Measurements from ENCODE around the gene ELFN1. TPM values are rescaled to one million over a fixed set of nuclear protein-coding genes. Genes with fewer than 3 reads are reported as not detected.

ELFN1 gene
- polyA plus RNA-seq, 1 of the 3 experiments (the other 2 are of a cell fraction), result 0.05 TPM

DNA sequence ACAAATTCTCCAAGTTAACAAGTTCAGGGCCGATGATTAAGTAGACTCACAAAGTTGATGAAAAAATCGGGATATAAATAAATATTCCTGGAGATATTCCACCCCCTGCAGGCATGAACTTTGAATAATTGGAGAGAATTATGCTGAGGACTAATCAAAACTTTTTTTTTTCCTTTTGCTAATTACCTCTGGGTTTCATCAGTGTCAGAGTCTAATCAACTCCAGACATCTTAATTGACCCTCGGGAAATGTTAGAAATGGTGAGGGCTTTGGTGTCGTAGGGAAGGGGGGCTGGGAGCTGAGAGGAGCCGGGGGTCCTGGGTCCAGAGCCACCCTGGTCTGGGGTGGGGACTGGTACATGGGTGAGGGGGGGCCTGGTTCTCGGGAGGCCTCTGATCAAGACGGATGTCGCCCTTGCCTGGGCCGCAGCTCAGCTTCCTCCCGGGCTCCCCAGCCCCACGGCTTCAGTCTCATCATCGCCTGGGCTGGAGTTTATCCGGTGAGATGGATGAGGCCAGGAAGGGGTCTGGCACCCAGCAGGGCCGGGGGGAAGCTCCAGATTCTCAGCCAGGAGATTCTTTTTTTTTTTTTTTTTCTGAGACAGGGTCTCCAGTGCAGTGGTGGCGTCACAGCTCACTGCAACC, 30.4 kb upstream of the ELFN1 start:
- Histone ChIP-seq H4K20me1 (ENCODE audit: insufficient read depth) (no peaks in the 10 kb centered on the region), H3K27ac (ENCODE audit: low read depth in 2 of 2, low read length in 1 of 2) (peak overlapping the region in 1 of 2 experiments; percentile 99; a peak in 2 of 4 replicates), H3K4me1 (ENCODE audit: control insufficient read depth in 1 of 2, insufficient read depth in 2 of 2, low read depth in 1 of 2, low read length in 1 of 2) (peaks cover 0 to 50% of the 10 kb centered on the region in 2 experiments; a peak in 1 of 4 replicates), H3K27me3 (ENCODE audit: insufficient read depth) (0 out of 2 replicates have a peak, but pooled peaks cover 13% of the 10 kb centered on the region), H3K9me2 (no peaks in the 10 kb centered on the region), H3K79me2 (ENCODE audit: insufficient read depth) (no peaks in the 10 kb centered on the region), H3K4me2 (no peak overlapping the region), H3F3A (replicated peaks; ENCODE audit: insufficient read depth) (no peaks in the 10 kb centered on the region), H3K4me3 (ENCODE audit: low read depth in 2 of 2, low read length in 1 of 2) (no peak overlapping the region), H3K9ac (no peak overlapping the region), H3K36me3 (replicated peaks in 1 of 2; ENCODE audit: control insufficient read depth in 1 of 2, insufficient read depth in 2 of 2, low read length in 1 of 2) (no peaks in the 10 kb centered on the region), H3K9me3 (peaks cover 4% of the 10 kb centered on the region; the same call in 1 of the 2 replicates), H2AFZ (ENCODE audit: low read depth) (no peak overlapping the region)
- WGBS (ENCODE audit: low lambda C conversion rate), result 25% methylated on average over 15 of the region's 15 CpGs
- TF ChIP-seq POLR2AphosphoS5 (IDR thresholded peaks at IDR 0.05; ENCODE audit: low read depth, low read length), result peak; percentile 20; the same call in 1 of the 2 replicates
- TF ChIP-seq, protein P1, sequence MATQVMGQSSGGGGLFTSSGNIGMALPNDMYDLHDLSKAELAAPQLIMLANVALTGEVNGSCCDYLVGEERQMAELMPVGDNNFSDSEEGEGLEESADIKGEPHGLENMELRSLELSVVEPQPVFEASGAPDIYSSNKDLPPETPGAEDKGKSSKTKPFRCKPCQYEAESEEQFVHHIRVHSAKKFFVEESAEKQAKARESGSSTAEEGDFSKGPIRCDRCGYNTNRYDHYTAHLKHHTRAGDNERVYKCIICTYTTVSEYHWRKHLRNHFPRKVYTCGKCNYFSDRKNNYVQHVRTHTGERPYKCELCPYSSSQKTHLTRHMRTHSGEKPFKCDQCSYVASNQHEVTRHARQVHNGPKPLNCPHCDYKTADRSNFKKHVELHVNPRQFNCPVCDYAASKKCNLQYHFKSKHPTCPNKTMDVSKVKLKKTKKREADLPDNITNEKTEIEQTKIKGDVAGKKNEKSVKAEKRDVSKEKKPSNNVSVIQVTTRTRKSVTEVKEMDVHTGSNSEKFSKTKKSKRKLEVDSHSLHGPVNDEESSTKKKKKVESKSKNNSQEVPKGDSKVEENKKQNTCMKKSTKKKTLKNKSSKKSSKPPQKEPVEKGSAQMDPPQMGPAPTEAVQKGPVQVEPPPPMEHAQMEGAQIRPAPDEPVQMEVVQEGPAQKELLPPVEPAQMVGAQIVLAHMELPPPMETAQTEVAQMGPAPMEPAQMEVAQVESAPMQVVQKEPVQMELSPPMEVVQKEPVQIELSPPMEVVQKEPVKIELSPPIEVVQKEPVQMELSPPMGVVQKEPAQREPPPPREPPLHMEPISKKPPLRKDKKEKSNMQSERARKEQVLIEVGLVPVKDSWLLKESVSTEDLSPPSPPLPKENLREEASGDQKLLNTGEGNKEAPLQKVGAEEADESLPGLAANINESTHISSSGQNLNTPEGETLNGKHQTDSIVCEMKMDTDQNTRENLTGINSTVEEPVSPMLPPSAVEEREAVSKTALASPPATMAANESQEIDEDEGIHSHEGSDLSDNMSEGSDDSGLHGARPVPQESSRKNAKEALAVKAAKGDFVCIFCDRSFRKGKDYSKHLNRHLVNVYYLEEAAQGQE (IDR thresholded peaks at IDR 0.05; ENCODE audit: low read depth, low read length), result no peak
- TF ChIP-seq TCF12 (IDR thresholded peaks at IDR 0.05), result peak; percentile 54
- TF ChIP-seq, protein P2, sequence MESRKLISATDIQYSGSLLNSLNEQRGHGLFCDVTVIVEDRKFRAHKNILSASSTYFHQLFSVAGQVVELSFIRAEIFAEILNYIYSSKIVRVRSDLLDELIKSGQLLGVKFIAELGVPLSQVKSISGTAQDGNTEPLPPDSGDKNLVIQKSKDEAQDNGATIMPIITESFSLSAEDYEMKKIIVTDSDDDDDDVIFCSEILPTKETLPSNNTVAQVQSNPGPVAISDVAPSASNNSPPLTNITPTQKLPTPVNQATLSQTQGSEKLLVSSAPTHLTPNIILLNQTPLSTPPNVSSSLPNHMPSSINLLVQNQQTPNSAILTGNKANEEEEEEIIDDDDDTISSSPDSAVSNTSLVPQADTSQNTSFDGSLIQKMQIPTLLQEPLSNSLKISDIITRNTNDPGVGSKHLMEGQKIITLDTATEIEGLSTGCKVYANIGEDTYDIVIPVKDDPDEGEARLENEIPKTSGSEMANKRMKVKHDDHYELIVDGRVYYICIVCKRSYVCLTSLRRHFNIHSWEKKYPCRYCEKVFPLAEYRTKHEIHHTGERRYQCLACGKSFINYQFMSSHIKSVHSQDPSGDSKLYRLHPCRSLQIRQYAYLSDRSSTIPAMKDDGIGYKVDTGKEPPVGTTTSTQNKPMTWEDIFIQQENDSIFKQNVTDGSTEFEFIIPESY (IDR thresholded peaks at IDR 0.05; ENCODE audit: borderline replicate concordance, low read depth), result no peak
- TF ChIP-seq, protein P3, sequence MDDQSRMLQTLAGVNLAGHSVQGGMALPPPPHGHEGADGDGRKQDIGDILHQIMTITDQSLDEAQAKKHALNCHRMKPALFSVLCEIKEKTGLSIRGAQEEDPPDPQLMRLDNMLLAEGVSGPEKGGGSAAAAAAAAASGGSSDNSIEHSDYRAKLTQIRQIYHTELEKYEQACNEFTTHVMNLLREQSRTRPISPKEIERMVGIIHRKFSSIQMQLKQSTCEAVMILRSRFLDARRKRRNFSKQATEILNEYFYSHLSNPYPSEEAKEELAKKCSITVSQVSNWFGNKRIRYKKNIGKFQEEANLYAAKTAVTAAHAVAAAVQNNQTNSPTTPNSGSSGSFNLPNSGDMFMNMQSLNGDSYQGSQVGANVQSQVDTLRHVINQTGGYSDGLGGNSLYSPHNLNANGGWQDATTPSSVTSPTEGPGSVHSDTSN (IDR thresholded peaks at IDR 0.05), result no peak
- peak in 1 of 2 experiments; percentile 97; a peak in 2 of 4 replicates for TF ChIP-seq EP300 (IDR thresholded peaks at IDR 0.05; ENCODE audit: borderline replicate concordance in 1 of 2, low read depth in 1 of 2, low read length in 1 of 2)
- TF ChIP-seq CHD2 (IDR thresholded peaks at IDR 0.05; ENCODE audit: low read length, partially characterized antibody), result peak; percentile 77
- peak; percentile 45; the same call in 1 of the 2 replicates for TF ChIP-seq RAD21 (IDR thresholded peaks at IDR 0.05; ENCODE audit: low read length)
- peak; percentile 95 for TF ChIP-seq GATA2 (CRISPR knock-in tag; IDR thresholded peaks at IDR 0.05)
- TF ChIP-seq RCOR1 (IDR thresholded peaks at IDR 0.05; ENCODE audit: low read length), result peak; percentile 69
- ChIA-PET POLR2A (interaction anchor here (0.6 to 2.7 kb wide), 6 partner anchors 9 to 65 kb away, joined by 3 to 12 read pairs (median 4); no protein-coding TSS in a partner anchor), CTCF (interaction anchor here (0.6 to 4.0 kb wide), 17 partner anchors 9 to 369 kb away, joined by 3 to 27 read pairs (median 4); no protein-coding TSS in a partner anchor)
- peak; percentile 94 for DNase-seq
